Subcutaneous abdominal adipose tissue (tissue), 5 donors: Measurements from ENCODE around the gene TNS3.
A peak's percentile ranks its signal among the peaks of the same experiment; 100 is the strongest.
"Not testable (repeated sequence)": the region's sequence is repeated elsewhere in the genome, so short reads cannot be mapped to it uniquely, and the experiment has no call there.

Source experiments
- H3K27ac ChIP-seq: one replicate; pipeline ENCODE4 v1.7.0; 2013; ENCODE audit warnings: low read depth, mild to moderate bottlenecking, inconsistent platforms, low read length, moderate library complexity
- H3K27me3 ChIP-seq, 5 donors: one replicate each; pipeline ENCODE4 v1.7.0; 2013; ENCODE audit warnings: low read length in 5 of 5, inconsistent platforms in 1 of 5; ENCODE audit not compliant: control insufficient read depth in 5 of 5, insufficient read depth in 4 of 5
- H3K36me3 ChIP-seq, 5 donors: one replicate each; pipeline ENCODE4 v1.7.0; 2013; ENCODE audit warnings: low read length in 5 of 5; ENCODE audit not compliant: control insufficient read depth in 5 of 5, insufficient read depth in 5 of 5
- H3K4me1 ChIP-seq, 5 donors: one replicate each; pipeline ENCODE4 v1.7.0; 2013; ENCODE audit warnings: low read length in 5 of 5, mild to moderate bottlenecking in 3 of 5, moderate library complexity in 1 of 5; ENCODE audit not compliant: control insufficient read depth in 5 of 5, insufficient read depth in 5 of 5
- H3K4me3 ChIP-seq, 5 donors: one replicate each; pipeline ENCODE4 v1.7.0; 2013; ENCODE audit warnings: low read length in 5 of 5, low read depth in 1 of 5
- H3K9ac ChIP-seq, 5 donors: one replicate each; pipeline ENCODE4 v1.7.0; 2013; ENCODE audit warnings: low read length in 5 of 5, mild to moderate bottlenecking in 4 of 5, moderate library complexity in 3 of 5
- H3K9me3 ChIP-seq, 5 donors: one replicate each; pipeline ENCODE4 v1.7.0; 2013; ENCODE audit warnings: low read length in 5 of 5; ENCODE audit not compliant: control insufficient read depth in 5 of 5
- donor health status: healthy.
- donor health status: healthy.
- donor health status: healthy.
- donor health status: healthy.
- donor health status: healthy.

Gene TNS3

DNA sequence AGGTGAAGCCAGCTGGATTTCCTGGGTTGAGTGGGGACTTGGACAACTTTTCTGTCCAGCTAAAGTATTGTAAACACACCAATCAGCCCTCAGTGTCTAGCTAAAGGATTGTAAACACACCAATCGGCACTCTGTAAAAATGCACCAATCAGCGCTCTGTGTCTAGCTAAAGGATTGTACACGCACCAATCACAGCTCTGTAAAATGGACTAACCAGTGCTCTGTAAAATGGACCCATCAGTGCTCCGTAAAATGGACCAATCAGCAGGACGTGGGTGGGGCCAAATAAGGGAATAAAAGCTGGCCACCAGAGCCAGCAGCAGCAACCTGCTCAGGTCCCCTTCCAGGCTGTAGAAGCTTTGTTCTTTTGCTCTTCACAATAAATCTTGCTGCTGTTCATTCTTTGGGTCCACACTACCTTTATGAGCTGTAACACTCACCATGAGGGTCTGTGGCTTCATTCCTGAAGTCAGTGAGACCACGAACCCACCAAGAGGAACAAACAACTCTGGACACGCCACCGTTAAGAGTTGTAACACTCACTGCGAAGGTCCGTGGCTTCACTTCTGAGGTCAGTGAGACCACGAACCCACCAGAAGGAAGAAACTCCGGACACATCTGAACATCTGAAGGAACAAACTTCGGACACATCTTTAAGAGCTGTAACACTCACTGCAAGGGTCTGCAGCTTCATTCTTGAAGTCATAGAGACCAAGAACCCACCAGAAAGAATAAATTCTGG, 21.8 kb upstream of the TNS3 start:
- not testable (repeated sequence) for H3K9ac ChIP-seq, H3K9me3 ChIP-seq, H3K4me3 ChIP-seq, H3K36me3 ChIP-seq, H3K27me3 ChIP-seq
- peak overlapping the region; percentile 90 for H3K27ac ChIP-seq
- peaks cover 6 to 55% (median 42%) of the 10 kb centered on the region in 5 donors for H3K4me1 ChIP-seq

GRCh38 chr7:47602272-47603004, 20.5 kb upstream of the TNS3 start:
- Histone ChIP-seq H3K9ac (no peak overlapping the region), H3K4me1 (peaks cover 6 to 55% (median 42%) of the 10 kb centered on the region in 5 donors)

GRCh38 chr7:47601881-47602249, 20.0 kb upstream of the TNS3 start:
- H3K27ac ChIP-seq: no peak overlapping the region
- peaks cover 0 to 13% (median 7%) of the 10 kb centered on the region in 5 donors for H3K9me3 ChIP-seq
- H3K4me3 ChIP-seq: no peak overlapping the region
- peak overlapping the region in 1 of 5 donors; percentile 28 for H3K9ac ChIP-seq
- no peaks in the 10 kb centered on the region for H3K27me3 ChIP-seq
- no peaks in the 10 kb centered on the region for H3K36me3 ChIP-seq
- peaks cover 6 to 55% (median 42%) of the 10 kb centered on the region in 5 donors for H3K4me1 ChIP-seq

More at GRCh38 chr7:47602272-47603004, 20.5 kb upstream of the TNS3 start:
- Histone ChIP-seq H3K27ac (no peak overlapping the region), H3K4me3 (no peak overlapping the region), H3K27me3 (no peaks in the 10 kb centered on the region), H3K9me3 (peaks cover 0 to 7% (median 1%) of the 10 kb centered on the region in 5 donors), H3K36me3 (no peaks in the 10 kb centered on the region)

- H3K36me3 ChIP-seq: no peaks in the 10 kb centered on the region
- H3K4me1 ChIP-seq: peaks cover 6 to 55% (median 42%) of the 10 kb centered on the region in 5 donors
- H3K9ac ChIP-seq: peak overlapping the region in 2 of 5 donors; percentile 28 to 30
- peak overlapping the region; percentile 14 for H3K27ac ChIP-seq
- H3K4me3 ChIP-seq: no peak overlapping the region
- H3K27me3 ChIP-seq: no peaks in the 10 kb centered on the region
- H3K9me3 ChIP-seq: peaks cover 0 to 18% (median 12%) of the 10 kb centered on the region in 5 donors
Observed at GRCh38 chr7:47601119-47601880, 19.4 kb upstream of the TNS3 start.

GRCh38 chr7:47600199-47601118, 18.5 kb upstream of the TNS3 start:
- peak overlapping the region in 1 of 5 donors; percentile 30 for H3K9ac ChIP-seq
- H3K4me1 ChIP-seq: peaks cover 6 to 47% (median 40%) of the 10 kb centered on the region in 5 donors
- no peaks in the 10 kb centered on the region for H3K27me3 ChIP-seq
- peak overlapping the region; percentile 60 for H3K27ac ChIP-seq
- no peak overlapping the region for H3K4me3 ChIP-seq
- no peaks in the 10 kb centered on the region for H3K36me3 ChIP-seq
- peaks cover 0 to 19% (median 12%) of the 10 kb centered on the region in 5 donors for H3K9me3 ChIP-seq

GRCh38 chr7:47597379-47597778, 15.5 kb upstream of the TNS3 start:
- Histone ChIP-seq H3K9me3 (peaks cover 0 to 19% (median 12%) of the 10 kb centered on the region in 5 donors), H3K27me3 (no peaks in the 10 kb centered on the region), H3K9ac (no peak overlapping the region), H3K27ac (no peak overlapping the region), H3K36me3 (no peaks in the 10 kb centered on the region), H3K4me3 (peak overlapping the region in 2 of 5 donors; percentile 16 to 25), H3K4me1 (peaks cover 4 to 27% (median 24%) of the 10 kb centered on the region in 5 donors)

- H3K27me3 ChIP-seq: no peaks in the 10 kb centered on the region
- peaks cover 4 to 26% (median 21%) of the 10 kb centered on the region in 5 donors for H3K4me1 ChIP-seq
- H3K4me3 ChIP-seq: peak overlapping the region in 2 of 5 donors; percentile 16 to 19
- H3K27ac ChIP-seq: no peak overlapping the region
- H3K36me3 ChIP-seq: no peaks in the 10 kb centered on the region
- peaks cover 0 to 19% (median 12%) of the 10 kb centered on the region in 5 donors for H3K9me3 ChIP-seq
- no peak overlapping the region for H3K9ac ChIP-seq
Observed at GRCh38 chr7:47596502-47597202, 14.7 kb upstream of the TNS3 start.

DNA sequence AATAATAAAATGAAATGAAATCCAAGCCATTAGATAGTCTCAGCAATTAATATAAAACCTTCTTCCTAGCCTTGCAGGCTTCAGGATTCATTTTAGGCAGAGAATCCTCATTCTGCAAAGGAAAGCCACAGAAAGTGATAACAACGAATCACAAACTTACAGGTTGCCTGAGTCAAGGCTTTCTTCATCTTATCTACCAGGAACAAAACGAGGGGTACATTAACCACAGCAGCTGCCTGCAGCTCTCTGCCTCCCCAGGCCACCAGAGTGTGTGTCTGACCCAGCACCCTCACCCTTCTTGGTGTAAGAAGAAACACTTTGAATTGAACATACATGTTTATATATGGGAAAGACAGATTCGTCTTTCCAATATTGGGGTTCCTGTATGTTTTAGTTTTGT, 12.5 kb upstream of the TNS3 start:
- Histone ChIP-seq H3K27me3 (no peaks in the 10 kb centered on the region), H3K4me3 (no peak overlapping the region), H3K4me1 (peaks cover 0 to 14% (median 10%) of the 10 kb centered on the region in 5 donors), H3K9ac (no peak overlapping the region), H3K36me3 (no peaks in the 10 kb centered on the region), H3K27ac (no peak overlapping the region), H3K9me3 (peaks cover 0 to 19% (median 12%) of the 10 kb centered on the region in 5 donors)
